OCI-LY3 (cell line): ENCODE measurements around the gene IL1RAPL1.

ENCODE experiments used
- H2AFZ ChIP-seq: fragments of 200-600, 300-600 bp; shearing (Covaris generic); 2 replicates; pipeline ENCODE4 v1.6.0; 2014; ENCODE audit warnings: antibody characterized with exemption, low read depth, low read length
- H3K27ac ChIP-seq: fragments of 200-600, 300-600 bp; sonication (generic); 2 replicates; pipeline ENCODE4 v1.5.1; 2014; ENCODE audit warnings: mild to moderate bottlenecking, low read length, moderate library complexity, mixed read lengths
- H3K27me3 ChIP-seq: fragments of 200-600, 300-600 bp; sonication (generic); 2 replicates; pipeline ENCODE4 v1.6.1; 2014; ENCODE audit warnings: low read depth, low read length, mixed read lengths
- H3K36me3 ChIP-seq: fragments of 200-600, 300-600 bp; sonication (generic); replicated peaks from 2 replicates; pipeline ENCODE3; 2014; ENCODE audit warnings: low read depth, low read length, mixed read lengths
- H3K4me1 ChIP-seq: fragments of 300-600, 200-600 bp; sonication (generic); 2 replicates; pipeline ENCODE4 v1.6.1; 2014; ENCODE audit warnings: low read length, mixed read lengths
- H3K4me2 ChIP-seq: fragments of 200-600, 300-600 bp; sonication (generic); 2 replicates; pipeline ENCODE4 v1.6.1; 2014; ENCODE audit warnings: low read length, mixed read lengths
- H3K4me3 ChIP-seq: fragments of 300-600, 200-600 bp; sonication (generic); 2 replicates; pipeline ENCODE4 v1.5.1; 2014; ENCODE audit warnings: antibody characterized with exemption, mild to moderate bottlenecking, low read length, moderate library complexity
- H3K79me2 ChIP-seq: fragments of 300-600, 200-600 bp; shearing (Covaris generic); 2 replicates; pipeline ENCODE4 v1.6.1; 2014; ENCODE audit warnings: mild to moderate bottlenecking, low read length, mixed read lengths
- H3K9ac ChIP-seq: fragments of 300-600, 200-600 bp; shearing (Covaris generic); 2 replicates; pipeline ENCODE4 v1.6.0; 2014; ENCODE audit warnings: mild to moderate bottlenecking, low read length, moderate library complexity
- H3K9me3 ChIP-seq: fragments of 200-600, 300-600 bp; shearing (Covaris generic); 2 replicates; pipeline ENCODE4 v1.6.1; 2014; ENCODE audit warnings: low read length, mixed read lengths; ENCODE audit not compliant: insufficient read depth
- H4K20me1 ChIP-seq: fragments of 200-600, 300-600 bp; sonication (generic); 2 replicates; pipeline ENCODE4 v1.6.1; 2016; ENCODE audit warnings: low read length, mixed read lengths; ENCODE audit not compliant: insufficient read depth
- EZH2phosphoT487 ChIP-seq: fragments of 200-600 bp; shearing (Covaris generic); IDR thresholded peaks from 2 replicates; pipeline ENCODE4 v1.6.1; 2018; ENCODE audit warnings: antibody characterized with exemption, mixed run types, low read depth
- TF ChIP-seq, protein P1 (sequence below): fragments of 200-600, 300-600 bp; sonication (generic); IDR thresholded peaks from 2 replicates; pipeline ENCODE4 v1.5.1; 2014; ENCODE audit warnings: antibody characterized with exemption, low read length, low read depth

The IL1RAPL1 gene

DNA sequence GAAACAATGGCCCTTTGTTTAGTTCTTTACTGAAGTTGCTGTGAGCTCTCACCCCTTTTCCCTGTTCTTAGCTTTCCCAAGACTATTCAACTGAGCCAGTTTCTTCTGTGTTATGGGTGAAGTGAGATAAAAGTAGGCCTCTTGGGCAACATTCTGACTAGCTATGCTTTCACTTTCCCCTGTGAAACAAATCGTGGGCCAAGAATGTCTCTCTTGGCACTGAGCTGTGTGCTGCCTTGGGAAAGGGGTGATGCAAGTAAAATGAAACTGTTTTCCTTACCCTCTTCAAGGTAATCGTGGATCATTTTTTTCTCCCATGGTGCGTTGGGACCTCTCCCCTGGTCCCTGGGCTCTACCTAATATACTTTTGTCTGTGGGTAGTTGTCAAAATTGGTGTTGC is 974.2 kb downstream of the IL1RAPL1 start:
- no peak for TF ChIP-seq EZH2phosphoT487
- TF ChIP-seq, protein P1, sequence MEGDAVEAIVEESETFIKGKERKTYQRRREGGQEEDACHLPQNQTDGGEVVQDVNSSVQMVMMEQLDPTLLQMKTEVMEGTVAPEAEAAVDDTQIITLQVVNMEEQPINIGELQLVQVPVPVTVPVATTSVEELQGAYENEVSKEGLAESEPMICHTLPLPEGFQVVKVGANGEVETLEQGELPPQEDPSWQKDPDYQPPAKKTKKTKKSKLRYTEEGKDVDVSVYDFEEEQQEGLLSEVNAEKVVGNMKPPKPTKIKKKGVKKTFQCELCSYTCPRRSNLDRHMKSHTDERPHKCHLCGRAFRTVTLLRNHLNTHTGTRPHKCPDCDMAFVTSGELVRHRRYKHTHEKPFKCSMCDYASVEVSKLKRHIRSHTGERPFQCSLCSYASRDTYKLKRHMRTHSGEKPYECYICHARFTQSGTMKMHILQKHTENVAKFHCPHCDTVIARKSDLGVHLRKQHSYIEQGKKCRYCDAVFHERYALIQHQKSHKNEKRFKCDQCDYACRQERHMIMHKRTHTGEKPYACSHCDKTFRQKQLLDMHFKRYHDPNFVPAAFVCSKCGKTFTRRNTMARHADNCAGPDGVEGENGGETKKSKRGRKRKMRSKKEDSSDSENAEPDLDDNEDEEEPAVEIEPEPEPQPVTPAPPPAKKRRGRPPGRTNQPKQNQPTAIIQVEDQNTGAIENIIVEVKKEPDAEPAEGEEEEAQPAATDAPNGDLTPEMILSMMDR = no peak
- no peak overlapping the region for H3K4me3 ChIP-seq
- peaks cover 14% of the 10 kb centered on the region for H3K9me3 ChIP-seq
- H3K4me2 ChIP-seq = no peak overlapping the region
- no peak overlapping the region for H3K9ac ChIP-seq
- peaks cover 9% of the 10 kb centered on the region for H3K36me3 ChIP-seq
- no peaks in the 10 kb centered on the region for H4K20me1 ChIP-seq
- no peak overlapping the region for H3K27ac ChIP-seq
- H3K79me2 ChIP-seq = no peaks in the 10 kb centered on the region
- H2AFZ ChIP-seq = no peak overlapping the region
- H3K4me1 ChIP-seq = no peaks in the 10 kb centered on the region
- H3K27me3 ChIP-seq = peaks cover 28% of the 10 kb centered on the region

- no peak overlapping the region for H2AFZ ChIP-seq
- H3K9ac ChIP-seq = no peak overlapping the region
- no peaks in the 10 kb centered on the region for H3K9me3 ChIP-seq
- no peaks in the 10 kb centered on the region for H3K4me1 ChIP-seq
- no peak for TF ChIP-seq EZH2phosphoT487
- TF ChIP-seq, protein P1 = no peak
- no peaks in the 10 kb centered on the region for H4K20me1 ChIP-seq
- no peaks in the 10 kb centered on the region for H3K27me3 ChIP-seq
- H3K27ac ChIP-seq = no peak overlapping the region
- H3K36me3 ChIP-seq = no peaks in the 10 kb centered on the region
- H3K4me2 ChIP-seq = no peak overlapping the region
- no peak overlapping the region for H3K4me3 ChIP-seq
- no peaks in the 10 kb centered on the region for H3K79me2 ChIP-seq
These were observed 993.3 kb downstream of the IL1RAPL1 start for GRCh38 chrX:29580560-29580959.

- H2AFZ ChIP-seq = no peak overlapping the region
- TF ChIP-seq EZH2phosphoT487 = no peak
- TF ChIP-seq, protein P1 = no peak
- no peaks in the 10 kb centered on the region for H3K4me1 ChIP-seq
- no peaks in the 10 kb centered on the region for H3K27me3 ChIP-seq
- no peaks in the 10 kb centered on the region for H3K9me3 ChIP-seq
- H3K27ac ChIP-seq = no peak overlapping the region
- H3K4me3 ChIP-seq = no peak overlapping the region
- H3K36me3 ChIP-seq = no peaks in the 10 kb centered on the region
- no peaks in the 10 kb centered on the region for H4K20me1 ChIP-seq
- H3K79me2 ChIP-seq = no peaks in the 10 kb centered on the region
- no peak overlapping the region for H3K4me2 ChIP-seq
- no peak overlapping the region for H3K9ac ChIP-seq
These were observed 994.0 kb downstream of the IL1RAPL1 start for GRCh38 chrX:29581223-29581622.

DNA sequence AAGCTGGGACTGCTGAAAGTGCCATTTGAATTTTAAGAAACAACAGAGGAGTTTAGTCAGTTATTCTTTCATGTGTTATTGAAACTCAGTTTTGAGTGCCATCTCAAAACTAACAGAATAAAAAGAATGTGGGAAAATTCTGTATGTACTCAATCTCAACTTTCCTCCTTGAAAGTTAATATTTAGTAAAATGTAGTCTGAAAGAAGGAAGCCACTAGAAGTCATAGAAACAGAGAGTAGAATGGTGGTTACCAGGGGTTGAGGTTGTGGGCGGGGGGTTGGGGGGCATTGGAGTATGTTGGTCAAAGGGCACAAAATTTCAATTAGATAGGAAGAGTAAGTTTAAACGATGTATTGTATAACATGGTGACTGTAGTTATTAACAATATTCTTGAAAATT is 999.9 kb downstream of the IL1RAPL1 start:
- Histone ChIP-seq H3K27me3 (no peaks in the 10 kb centered on the region), H3K79me2 (no peaks in the 10 kb centered on the region), H3K4me2 (no peak overlapping the region; the same call in 1 of the 2 replicates), H3K9ac (no peak overlapping the region), H3K36me3 (no peaks in the 10 kb centered on the region), H3K4me3 (no peak overlapping the region), H4K20me1 (no peaks in the 10 kb centered on the region), H2AFZ (no peak overlapping the region), H3K9me3 (no peaks in the 10 kb centered on the region), H3K27ac (no peak overlapping the region), H3K4me1 (peaks cover 10% of the 10 kb centered on the region)
- no peak for TF ChIP-seq EZH2phosphoT487
- TF ChIP-seq, protein P1 = no peak
